GM19468 (cell line): ENCODE results near the gene DAP.

Experiments used
- ATAC-seq: cut with Tn5 transposase; IDR thresholded peaks from one replicate; pipeline ENCODE4 v1.9.1; 2021; ENCODE audit warnings: mild to moderate bottlenecking, moderate library complexity, moderate number of reproducible peaks; ENCODE audit not compliant: unreplicated experiment; ENCODE audit errors: extremely low read depth

Gene DAP

GRCh38 chr5:10661401-10661800 lies 99.6 kb downstream of the DAP start:
- ATAC-seq: no peak

- no peak for ATAC-seq
These were observed 100.2 kb downstream of the DAP start for GRCh38 chr5:10660720-10661387.

GRCh38 chr5:10660135-10660534 lies 100.9 kb downstream of the DAP start:
- ATAC-seq: no peak

GRCh38 chr5:10658265-10658664 lies 102.8 kb downstream of the DAP start:
- no peak for ATAC-seq

- ATAC-seq: no peak
These were observed 104.8 kb downstream of the DAP start for GRCh38 chr5:10655972-10656830.

- ATAC-seq: no peak
These were observed 105.7 kb downstream of the DAP start for GRCh38 chr5:10655161-10655971.

- ATAC-seq: no peak
These were observed 106.5 kb downstream of the DAP start for GRCh38 chr5:10654566-10654965.

GRCh38 chr5:10653751-10654400 lies 107.2 kb downstream of the DAP start:
- ATAC-seq: no peak

- no peak for ATAC-seq
These were observed 108.0 kb downstream of the DAP start for GRCh38 chr5:10653043-10653442.

GRCh38 chr5:10652606-10653005 lies 108.4 kb downstream of the DAP start:
- ATAC-seq: no peak

GRCh38 chr5:10652151-10652550 lies 108.9 kb downstream of the DAP start:
- no peak for ATAC-seq

GRCh38 chr5:10649666-10650380 lies 111.2 kb downstream of the DAP start:
- no peak for ATAC-seq

GRCh38 chr5:10648806-10649665 lies 112.0 kb downstream of the DAP start:
- ATAC-seq: no peak

- no peak for ATAC-seq
These were observed 113.4 kb downstream of the DAP start for GRCh38 chr5:10647640-10648039.

- ATAC-seq: no peak
These were observed 115.4 kb downstream of the DAP start for GRCh38 chr5:10645671-10646070.

GRCh38 chr5:10645146-10645545 lies 115.9 kb downstream of the DAP start:
- no peak for ATAC-seq

GRCh38 chr5:10644192-10644591 lies 116.8 kb downstream of the DAP start:
- no peak for ATAC-seq

GRCh38 chr5:10642367-10642766 lies 118.7 kb downstream of the DAP start:
- no peak for ATAC-seq

- no peak for ATAC-seq
These were observed 121.1 kb downstream of the DAP start for GRCh38 chr5:10639846-10640368.
